HG03469 (cell line): Measurements from ENCODE around the gene POP4.
A peak's percentile ranks its signal among the peaks of the same experiment; 100 is the strongest.

ENCODE experiments used
- ATAC-seq: cut with Tn5 transposase; IDR thresholded peaks from one replicate; pipeline ENCODE4 v1.9.1; 2021; ENCODE audit warnings: mild to moderate bottlenecking, moderate library complexity, moderate number of reproducible peaks; ENCODE audit not compliant: unreplicated experiment

The POP4 gene

DNA sequence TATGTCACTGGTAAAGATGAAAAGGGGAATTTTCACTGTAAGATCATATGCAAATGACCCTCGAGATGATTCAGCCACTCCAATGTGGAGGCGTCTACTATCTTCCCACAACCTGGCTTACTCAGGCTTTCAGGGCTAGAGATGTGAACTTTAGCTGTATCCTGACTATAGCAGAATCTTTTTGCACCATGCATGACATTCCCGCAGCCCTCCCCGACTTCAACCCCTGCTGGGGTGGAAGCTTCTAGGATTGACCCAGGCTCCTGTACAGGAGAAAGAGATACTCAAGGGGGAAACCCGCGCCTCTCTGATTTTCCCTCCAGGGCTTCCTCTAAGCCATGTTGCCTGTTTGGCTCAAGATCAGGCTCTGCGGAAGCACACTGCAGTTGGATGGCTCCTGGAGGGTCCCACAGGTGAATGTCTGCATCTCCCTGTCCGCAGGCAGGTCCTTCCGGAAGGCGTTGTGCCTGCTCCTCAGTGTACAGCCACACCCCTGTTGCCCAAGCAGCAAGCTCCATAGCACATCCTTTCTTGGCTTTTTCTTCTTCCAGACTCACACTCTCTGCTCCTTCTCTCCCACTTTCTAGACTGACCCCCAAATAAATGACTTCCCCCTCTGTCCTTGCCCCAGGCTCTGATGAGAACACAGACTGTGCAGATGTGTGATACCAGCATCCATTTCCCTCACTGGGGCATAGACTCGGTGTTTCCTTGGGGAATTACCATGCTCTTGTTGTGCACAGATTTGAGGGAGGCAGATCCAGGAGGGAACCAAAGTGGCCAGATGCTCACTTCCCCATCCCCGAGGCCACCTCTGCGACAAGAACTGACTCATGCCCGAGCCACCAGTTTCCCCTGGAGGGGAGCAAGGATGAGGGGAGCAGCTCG lies 29.1 kb upstream of the POP4 start:
- ATAC-seq = peak; percentile 78

DNA sequence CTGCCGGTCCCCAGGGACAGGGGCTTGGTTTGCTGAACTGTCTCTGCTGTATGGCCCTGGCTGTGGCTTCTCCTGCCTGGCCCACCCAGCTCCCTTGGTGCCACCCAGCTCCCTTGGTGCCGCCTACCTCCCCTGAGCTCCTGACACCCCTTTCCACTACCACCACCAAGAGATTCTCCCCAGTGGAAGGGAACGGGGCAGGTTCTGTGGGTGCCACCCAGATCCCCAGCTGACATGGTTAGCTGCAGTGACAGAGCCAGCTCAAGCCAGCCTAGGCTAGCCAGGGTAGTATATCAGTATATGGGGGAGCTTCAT lies 28.5 kb upstream of the POP4 start:
- no peak for ATAC-seq

DNA sequence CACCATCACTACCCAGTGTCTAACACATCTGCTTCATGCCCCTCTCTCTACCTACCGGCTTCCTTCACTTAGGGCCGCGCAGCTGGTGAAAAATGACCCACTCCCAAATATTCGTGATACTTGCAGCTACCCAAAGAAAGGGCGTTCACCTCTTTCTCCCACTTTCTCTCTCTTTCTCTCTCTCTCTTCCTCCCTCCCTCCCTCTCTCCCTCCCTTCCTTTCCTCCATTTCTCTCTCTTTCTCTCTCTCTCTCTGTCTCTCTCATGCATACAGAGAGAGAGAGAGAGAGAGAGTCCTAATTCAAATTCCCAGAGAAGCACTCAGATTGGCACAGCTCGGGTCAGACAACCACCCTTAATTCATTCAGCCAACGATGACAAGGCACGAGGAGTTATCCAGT lies 27.7 kb upstream of the POP4 start:
- ATAC-seq = no peak

DNA sequence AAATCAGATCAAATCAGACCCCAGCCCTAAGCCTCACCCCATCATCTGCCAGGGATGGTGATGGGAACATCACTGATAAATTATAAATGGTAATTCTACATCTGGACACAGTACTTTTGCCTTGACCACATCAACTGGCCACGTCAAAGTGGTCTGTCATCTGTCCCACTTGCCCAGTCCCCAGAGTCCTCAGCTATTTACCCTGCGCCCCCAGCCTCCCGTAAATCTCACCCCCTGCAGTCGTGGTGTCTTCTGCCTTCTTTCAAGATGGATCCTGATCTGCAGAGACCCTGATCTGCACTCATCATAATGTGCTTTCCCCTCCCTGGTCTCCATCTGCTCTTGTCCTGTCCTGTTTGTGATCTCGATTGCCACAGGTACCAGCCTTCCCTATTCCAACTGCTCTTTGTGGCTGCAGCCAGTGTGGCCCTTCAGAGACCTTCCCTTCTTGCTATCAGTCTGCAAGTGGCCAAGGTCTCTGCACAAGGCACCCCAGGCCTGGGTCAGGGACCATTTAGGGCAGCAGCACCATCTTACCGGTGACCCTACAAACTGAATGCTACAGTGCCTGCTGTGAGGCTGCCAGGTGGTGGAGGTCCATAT lies 26.7 kb upstream of the POP4 start:
- no peak for ATAC-seq

DNA sequence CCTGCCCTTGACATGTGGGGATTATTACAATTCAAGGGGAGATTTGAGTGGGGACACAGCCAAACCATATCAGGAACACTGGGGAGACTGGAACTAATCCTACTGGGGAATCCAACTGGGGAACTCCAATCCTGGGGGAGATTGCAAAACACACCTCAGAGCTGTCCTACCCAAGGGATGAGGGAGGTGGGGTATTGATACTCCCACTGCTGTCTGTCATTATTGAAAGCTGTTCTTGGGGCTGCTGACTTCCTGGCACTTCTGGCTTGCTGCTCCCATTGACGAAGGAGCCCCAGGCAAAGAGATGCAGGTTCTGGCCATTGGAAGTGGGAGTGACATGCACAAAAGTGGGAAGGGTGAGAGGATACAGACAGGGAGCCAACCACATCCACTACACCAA lies 24.7 kb upstream of the POP4 start:
- ATAC-seq = no peak

DNA sequence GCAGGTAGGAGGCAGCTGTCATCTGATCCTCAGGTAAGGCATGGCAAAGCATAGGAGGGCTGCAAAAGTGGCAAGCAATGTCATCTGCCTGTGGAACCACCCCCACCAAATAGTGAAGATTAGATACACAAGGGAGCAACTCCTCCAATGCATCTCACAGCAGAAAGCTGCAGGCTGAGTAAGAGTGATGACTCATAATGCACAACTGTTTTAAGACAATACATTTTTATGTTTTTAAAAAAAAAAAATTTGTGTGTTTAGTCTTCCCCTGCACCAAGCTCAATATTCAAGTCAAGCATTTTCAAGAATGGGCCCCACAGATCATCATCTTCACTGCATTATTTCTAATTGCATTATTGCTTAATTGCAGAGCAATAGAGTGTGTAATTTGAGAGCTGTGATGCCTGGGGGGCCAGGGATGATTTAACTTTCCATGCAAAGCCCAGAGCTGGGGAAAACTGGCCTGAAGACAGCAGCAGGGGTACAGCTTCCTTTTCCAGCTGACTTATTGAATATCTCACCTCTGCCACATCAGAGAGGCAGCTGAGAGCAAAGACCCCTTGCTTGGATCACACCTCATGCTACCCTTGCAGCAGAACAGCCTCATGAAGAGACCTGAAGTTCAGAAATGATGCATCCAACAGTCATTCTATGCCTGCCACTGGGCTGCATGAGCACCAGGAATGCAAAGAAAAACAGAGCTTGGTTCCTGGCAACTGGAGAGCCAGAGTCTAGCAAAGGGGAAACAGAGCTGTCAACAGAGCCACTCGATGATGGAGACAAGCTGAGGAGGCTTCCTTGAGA lies 22.7 kb upstream of the POP4 start:
- no peak for ATAC-seq

DNA sequence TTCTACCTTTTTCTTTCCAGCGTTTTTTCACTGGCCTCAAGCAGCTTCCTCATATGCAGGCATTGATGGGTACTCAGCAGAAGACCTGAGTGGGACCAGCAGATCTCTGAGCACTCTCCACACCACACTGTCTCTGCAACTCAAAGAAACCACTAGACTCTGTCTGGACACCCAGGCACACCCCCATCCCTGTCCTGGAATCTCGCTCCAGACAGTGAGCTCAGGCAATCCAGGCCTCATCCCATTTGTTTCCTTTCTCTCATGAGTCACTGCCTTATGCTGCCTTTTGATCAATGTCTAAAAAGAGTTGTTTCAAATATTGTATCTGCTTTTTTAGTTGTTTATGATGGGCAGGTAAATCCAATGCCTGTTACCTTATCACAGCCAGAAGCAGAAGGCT lies 19.7 kb upstream of the POP4 start:
- no peak for ATAC-seq

DNA sequence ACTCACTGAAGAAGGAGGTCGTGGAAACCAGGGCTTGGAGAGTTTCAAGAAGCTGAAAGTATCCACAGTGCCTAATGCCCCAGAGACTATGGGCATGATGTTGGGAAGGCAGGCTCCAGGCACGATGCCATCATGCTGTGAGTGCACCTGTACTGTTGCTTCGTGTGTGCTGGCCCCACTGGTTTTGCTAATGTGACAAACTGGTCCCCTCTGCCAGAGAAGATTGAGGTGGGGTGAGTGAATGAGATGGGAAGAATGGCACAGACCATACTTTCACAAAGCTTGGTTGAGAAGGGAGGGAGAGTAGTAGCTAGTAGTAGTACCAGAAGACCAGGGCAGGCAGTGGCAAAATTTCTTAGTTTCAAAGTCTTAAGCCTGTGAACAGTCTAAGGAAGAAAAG lies 19.0 kb upstream of the POP4 start:
- ATAC-seq = no peak

DNA sequence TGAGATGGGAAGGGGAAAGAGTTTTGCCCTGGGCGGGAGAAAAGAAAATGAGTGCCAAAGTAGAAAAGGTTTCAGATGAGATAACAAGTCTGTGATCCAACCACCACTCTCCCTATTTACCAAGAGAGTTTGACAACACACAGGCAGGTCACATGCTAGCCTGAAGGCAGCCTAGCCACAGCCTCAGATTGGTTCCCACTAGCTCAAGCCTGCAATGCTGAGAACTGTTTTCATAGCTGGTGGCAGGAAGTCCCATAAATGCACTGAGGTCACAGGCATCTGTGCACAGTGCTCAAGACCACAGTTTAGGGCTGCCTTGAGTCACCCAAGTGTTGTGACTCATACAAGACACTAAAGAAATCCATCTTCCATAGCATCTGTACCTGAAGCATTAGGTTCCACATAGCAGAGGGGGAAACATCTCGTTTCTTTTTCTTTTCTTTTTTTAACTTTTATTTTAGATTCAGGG lies 18.5 kb upstream of the POP4 start:
- peak; percentile 97 for ATAC-seq

DNA sequence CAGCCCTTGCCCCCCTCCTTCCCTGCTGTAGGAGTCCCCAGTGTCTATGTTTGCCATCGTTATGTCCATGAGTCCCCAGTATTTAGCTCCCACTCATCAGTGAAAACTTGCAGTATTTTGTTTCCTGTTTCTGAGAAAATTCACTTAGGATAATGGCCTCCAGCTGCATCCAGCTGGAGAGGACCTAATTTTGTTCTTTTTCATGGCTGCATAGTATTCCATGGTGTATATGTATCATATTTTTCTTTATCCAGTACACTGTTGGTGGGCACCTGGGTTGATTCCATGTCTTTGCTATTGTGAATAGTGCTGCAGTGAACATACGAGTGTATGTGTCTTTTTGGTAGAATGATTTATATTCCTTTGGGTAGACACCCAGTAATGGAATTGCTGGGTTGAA lies 18.0 kb upstream of the POP4 start:
- ATAC-seq = no peak

DNA sequence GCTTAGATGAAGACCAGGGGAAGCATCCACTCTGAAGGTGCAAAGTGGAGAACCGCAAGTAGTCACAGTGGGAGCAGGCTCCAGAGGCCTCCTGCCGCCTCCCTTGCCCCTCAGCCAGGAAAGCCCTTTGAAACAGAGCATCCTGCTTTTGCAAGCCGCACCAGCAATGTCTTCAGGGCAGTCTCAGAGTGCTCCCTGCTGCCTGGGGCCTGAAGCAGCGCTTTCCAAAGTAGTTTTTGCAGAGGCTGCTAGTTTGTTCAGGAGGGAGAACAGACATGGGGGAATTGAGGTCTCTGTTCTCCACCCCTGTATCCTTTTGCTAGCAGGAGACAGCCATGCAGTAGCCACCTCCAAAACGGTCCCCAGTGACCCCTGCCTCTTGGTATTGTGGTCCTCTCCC lies 15.8 kb upstream of the POP4 start:
- ATAC-seq = no peak

DNA sequence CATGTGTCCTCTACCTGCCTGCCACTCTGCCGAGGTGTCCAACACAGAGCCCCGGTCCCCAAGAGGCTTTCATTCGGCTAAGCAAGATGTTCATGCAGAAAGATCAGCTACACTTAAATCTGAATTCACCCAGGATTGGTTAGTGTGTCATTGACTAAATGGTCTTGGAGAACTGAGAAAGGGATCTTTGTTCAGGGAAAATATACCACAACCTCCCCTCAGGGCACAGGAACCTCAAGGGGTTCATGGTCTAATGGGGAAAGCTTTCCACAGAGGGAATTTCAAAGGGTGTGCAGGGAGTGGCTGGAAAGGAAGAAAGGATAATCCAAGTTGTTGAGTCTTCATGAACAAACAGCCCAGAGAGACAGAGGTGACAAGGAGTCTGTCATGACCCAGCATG lies 14.4 kb upstream of the POP4 start:
- ATAC-seq = no peak

DNA sequence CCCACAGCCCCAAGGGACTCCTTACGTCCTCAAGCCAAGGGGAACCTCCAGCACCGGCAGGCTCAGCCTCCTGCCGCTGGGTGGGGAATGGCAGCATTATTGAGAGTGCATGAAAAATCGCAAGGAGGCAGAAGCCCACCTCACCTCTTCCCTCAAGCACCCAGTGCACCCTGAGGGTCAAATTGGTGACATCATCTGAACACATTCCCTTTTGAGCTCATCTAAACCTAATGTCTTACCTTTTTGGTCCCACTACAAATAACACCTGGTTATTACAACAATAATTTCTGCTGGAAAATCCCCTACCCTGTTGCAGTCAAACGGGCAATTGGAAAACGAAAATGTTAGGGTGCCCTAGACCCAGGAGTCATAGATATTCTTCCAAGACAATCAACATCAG lies 12.2 kb upstream of the POP4 start:
- no peak for ATAC-seq

DNA sequence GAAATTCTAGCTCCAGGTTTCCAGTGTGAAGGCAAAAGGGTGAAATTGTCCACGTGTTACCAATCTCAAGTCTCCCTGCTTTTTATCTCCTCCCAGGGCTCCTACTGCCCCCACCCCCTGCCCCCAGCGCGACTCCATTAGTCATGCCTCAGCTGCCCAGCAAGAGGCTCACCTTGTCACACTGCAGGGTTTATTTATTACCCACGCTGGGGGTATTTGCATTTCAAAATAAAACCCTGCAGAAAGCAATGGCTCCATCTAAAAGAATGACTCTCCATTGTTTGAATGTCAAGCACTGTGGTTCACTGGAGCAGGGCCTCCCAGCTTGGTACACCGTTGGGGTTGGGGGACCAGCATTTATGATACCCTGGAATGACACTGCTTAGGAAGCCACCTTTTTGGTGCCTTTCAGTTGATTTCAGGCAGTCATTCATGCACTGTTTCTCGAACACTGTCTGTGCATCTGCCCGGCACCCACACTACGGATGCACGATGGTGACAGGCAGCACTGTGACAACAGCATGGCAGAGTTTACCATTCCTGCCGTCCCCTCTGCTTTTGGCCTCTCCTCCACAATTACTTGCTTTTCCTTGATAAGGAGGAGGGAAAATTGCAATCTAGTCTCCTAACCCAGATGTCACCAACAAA lies 9.9 kb upstream of the POP4 start:
- no peak for ATAC-seq

DNA sequence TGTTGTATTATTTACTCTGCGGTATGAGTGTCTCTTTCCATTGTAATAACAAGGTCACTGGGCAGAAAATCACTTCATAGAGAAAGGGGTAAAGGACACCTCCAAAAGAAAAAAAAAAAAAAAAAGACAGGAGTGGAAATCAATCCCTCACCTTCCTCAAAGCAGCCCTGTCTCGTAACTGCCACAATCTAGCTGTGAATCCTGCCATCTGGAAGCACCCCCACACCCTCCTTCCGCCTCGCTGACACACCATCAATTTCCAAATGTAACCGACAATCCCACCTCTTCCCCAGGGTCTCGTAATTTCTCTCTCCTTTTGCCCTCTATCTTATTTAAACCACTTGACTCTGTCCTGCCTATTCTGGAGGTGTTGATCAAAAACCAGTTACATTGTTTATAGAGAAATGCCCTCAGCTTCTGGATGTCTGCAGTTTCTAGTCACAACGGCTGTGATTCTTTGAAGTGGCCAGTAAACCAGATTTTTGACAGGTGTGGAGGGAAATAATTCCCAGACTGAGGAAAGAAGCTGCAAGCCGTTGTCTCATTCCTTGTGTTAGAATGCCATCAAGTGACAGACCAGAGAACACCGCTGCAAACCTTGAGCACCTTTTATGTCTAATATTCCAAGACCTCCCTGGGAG lies 9.1 kb upstream of the POP4 start:
- ATAC-seq = no peak

DNA sequence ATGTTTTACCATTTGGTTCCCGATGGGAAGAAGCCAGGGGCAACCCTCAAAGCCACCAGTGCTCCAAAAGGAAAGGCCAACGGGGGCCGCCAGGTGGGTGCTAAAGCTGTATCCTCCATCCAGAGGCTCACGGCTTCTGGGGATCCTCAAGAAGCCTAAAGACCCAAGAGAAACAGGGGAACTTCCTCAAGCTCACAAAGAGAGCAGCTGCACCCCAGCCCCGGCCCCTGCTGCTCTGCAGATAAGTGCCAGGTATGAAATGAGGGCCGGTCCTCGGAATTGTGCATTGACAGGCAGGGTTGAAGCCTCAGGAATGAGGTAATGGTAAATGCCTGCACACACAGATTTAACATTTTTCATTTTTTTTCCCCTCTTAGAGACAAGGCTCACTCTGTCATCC lies 8.0 kb upstream of the POP4 start:
- no peak for ATAC-seq

DNA sequence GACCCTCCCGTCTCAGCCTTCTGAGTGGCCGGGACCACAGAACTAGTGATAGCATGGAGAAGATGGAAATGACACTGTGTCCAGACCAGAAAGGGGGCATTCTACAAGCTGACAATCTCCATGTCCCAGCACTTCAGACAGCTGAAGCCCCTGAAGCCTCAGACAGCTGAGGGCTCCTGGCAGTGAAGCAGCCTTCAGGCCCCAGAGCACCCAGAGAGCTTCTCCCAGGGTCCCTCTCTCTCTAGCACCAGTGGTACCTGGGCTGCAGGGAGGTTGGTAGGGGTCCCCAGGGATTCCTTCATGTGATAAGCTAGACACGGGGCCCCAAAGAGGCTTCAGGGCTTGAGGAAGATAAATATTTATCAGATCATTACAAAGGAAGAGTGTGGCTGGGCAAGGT lies 7.6 kb upstream of the POP4 start:
- no peak for ATAC-seq

DNA sequence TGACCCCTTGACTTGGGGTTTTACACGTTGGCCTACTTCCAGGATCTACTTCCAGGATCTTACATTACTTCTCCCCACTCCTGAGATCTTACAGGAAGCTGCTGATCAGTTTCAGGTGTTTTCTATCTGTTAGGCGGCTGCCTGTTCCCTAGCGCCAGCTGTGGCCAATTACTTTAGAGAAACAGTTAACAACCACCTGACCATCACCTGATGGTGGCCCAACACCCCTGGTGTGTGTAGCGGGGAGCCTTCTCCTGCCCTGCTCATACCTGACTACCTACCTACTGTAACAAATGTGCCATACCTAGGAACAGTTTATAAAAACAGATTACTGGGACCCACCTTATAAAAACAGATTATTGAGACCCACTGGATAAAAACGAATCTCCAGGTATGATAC lies 2.8 kb upstream of the POP4 start:
- no peak for ATAC-seq

DNA sequence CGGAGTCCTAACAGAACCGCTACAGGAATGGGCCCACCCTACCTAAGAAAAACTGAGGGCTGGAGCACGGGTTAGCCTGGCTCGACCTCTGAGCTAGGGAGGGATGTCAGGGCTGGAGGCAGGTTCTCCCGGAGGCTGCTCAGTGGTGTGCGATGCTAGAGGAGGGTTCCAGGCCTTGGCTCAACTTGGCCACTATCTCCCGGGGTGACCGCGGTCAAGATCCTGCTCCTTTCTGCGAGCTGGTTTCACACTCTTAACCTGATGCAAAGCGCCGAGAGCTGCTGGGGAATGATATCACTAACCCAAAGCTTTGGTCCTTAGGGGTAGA lies 301 bp downstream of the POP4 start:
- no peak for ATAC-seq

DNA sequence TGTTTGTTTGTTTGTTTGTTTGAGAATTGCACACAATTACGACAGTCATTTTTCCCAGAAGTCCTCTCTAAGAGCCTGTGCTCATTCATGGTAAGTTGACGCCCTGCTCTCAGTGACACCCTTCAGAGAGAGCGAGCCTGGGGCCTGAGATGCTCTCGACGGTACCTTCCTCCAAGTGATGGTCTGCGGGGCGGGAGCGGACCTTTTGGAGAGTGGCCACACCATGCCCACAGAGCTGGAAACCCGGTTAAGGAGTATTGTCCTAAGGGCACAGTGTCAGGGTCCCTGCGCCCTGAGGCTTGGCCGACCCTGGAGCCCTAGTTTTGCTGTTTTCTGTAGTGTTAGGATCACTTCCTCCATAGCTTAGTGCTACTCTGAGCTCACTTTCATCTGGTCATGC lies 3.6 kb downstream of the POP4 start:
- ATAC-seq = no peak

DNA sequence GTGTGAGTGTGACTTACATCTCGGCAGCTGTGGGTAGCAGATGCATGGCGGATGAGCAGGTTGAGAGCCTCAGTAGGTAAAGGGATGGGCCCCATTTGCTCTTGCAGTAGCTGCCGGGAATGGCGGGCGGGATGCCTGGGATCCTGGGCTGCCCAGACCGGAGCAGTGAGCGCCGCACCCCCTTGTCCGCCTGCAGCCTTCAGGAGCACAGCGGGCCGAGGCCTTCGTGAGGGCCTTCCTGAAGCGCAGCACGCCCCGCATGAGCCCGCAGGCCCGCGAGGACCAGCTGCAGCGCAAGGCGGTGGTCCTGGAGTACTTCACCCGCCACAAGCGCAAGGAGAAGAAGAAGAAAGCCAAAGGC lies 4.1 kb downstream of the POP4 start:
- ATAC-seq = no peak
